Measurements from ENCODE around the gene LAMB1. TPM values are rescaled to one million over a fixed set of nuclear protein-coding genes. Genes with fewer than 3 reads are reported as not detected.

LAMB1 gene
- polyA plus RNA-seq, 1 donor from 2014 or later: 7.6 TPM

DNA sequence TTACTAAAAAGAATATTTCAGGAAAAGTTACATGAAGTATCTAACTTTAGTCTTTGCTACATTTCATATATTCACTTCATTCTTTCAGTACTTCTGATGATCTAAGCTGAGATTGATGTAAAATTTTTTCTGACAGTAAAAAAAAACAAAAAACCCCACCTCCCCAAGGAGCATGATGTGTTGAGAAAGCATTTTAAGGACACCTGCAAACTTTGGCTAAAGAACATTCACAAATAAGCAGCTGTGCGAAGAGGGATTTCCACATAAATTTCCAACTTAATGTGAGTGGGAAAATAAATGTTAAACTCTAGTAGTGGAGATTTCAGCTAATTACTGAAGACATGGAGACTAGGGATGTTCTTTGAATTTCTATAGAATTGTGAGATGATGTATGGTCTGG, 76.5 kb downstream of the LAMB1 start:
- Histone ChIP-seq H3K79me2 (replicated peaks; ENCODE audit: insufficient read depth, low read length) (no peaks in the 10 kb centered on the region), H4K20me1 (ENCODE audit: insufficient read depth) (no peaks in the 10 kb centered on the region), H3K27me3 (ENCODE audit: insufficient read depth, low read depth, low read length) (no peaks in the 10 kb centered on the region), H3F3A (ENCODE audit: insufficient read depth, low read length, poor library complexity, severe bottlenecking) (no peaks in the 10 kb centered on the region), H3K36me3 (ENCODE audit: insufficient read depth, low read length) (no peaks in the 10 kb centered on the region), H3K4me3 (ENCODE audit: low read length) (no peak overlapping the region), H3K9me3 (ENCODE audit: low read length) (no peaks in the 10 kb centered on the region), H3K9ac (ENCODE audit: low read length) (no peak overlapping the region), H3K27ac (ENCODE audit: low read length) (no peak overlapping the region), H3K9me2 (ENCODE audit: insufficient read depth, low read length) (no peaks in the 10 kb centered on the region), H2AFZ (ENCODE audit: low read depth, low read length) (no peak overlapping the region), H3K4me2 (ENCODE audit: low read length) (no peak overlapping the region)
- no peak for TF ChIP-seq MXI1 (conservative IDR thresholded peaks at IDR 0.05; ENCODE audit: poor library complexity, severe bottlenecking)
- TF ChIP-seq EZH2 (IDR thresholded peaks at IDR 0.05; ENCODE audit: borderline replicate concordance, insufficient read depth, low read length, poor library complexity, severe bottlenecking): no peak
- no peak for TF ChIP-seq SMC3 (conservative IDR thresholded peaks at IDR 0.05; ENCODE audit: poor library complexity)
- no peak for TF ChIP-seq POLR2AphosphoS5 (IDR thresholded peaks at IDR 0.05)
- no peak for TF ChIP-seq EP300 (conservative IDR thresholded peaks at IDR 0.05; ENCODE audit: poor library complexity, severe bottlenecking)
- TF ChIP-seq, protein P1, sequence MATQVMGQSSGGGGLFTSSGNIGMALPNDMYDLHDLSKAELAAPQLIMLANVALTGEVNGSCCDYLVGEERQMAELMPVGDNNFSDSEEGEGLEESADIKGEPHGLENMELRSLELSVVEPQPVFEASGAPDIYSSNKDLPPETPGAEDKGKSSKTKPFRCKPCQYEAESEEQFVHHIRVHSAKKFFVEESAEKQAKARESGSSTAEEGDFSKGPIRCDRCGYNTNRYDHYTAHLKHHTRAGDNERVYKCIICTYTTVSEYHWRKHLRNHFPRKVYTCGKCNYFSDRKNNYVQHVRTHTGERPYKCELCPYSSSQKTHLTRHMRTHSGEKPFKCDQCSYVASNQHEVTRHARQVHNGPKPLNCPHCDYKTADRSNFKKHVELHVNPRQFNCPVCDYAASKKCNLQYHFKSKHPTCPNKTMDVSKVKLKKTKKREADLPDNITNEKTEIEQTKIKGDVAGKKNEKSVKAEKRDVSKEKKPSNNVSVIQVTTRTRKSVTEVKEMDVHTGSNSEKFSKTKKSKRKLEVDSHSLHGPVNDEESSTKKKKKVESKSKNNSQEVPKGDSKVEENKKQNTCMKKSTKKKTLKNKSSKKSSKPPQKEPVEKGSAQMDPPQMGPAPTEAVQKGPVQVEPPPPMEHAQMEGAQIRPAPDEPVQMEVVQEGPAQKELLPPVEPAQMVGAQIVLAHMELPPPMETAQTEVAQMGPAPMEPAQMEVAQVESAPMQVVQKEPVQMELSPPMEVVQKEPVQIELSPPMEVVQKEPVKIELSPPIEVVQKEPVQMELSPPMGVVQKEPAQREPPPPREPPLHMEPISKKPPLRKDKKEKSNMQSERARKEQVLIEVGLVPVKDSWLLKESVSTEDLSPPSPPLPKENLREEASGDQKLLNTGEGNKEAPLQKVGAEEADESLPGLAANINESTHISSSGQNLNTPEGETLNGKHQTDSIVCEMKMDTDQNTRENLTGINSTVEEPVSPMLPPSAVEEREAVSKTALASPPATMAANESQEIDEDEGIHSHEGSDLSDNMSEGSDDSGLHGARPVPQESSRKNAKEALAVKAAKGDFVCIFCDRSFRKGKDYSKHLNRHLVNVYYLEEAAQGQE (IDR thresholded peaks at IDR 0.05; ENCODE audit: borderline replicate concordance): no peak
- no peak for TF ChIP-seq TAF1 (IDR thresholded peaks at IDR 0.05; ENCODE audit: low read depth)
- TF ChIP-seq, protein P2, sequence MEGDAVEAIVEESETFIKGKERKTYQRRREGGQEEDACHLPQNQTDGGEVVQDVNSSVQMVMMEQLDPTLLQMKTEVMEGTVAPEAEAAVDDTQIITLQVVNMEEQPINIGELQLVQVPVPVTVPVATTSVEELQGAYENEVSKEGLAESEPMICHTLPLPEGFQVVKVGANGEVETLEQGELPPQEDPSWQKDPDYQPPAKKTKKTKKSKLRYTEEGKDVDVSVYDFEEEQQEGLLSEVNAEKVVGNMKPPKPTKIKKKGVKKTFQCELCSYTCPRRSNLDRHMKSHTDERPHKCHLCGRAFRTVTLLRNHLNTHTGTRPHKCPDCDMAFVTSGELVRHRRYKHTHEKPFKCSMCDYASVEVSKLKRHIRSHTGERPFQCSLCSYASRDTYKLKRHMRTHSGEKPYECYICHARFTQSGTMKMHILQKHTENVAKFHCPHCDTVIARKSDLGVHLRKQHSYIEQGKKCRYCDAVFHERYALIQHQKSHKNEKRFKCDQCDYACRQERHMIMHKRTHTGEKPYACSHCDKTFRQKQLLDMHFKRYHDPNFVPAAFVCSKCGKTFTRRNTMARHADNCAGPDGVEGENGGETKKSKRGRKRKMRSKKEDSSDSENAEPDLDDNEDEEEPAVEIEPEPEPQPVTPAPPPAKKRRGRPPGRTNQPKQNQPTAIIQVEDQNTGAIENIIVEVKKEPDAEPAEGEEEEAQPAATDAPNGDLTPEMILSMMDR (IDR thresholded peaks at IDR 0.05; ENCODE audit: poor library complexity, severe bottlenecking): no peak
- no peak for TF ChIP-seq RAD21 (conservative IDR thresholded peaks at IDR 0.05)

DNA sequence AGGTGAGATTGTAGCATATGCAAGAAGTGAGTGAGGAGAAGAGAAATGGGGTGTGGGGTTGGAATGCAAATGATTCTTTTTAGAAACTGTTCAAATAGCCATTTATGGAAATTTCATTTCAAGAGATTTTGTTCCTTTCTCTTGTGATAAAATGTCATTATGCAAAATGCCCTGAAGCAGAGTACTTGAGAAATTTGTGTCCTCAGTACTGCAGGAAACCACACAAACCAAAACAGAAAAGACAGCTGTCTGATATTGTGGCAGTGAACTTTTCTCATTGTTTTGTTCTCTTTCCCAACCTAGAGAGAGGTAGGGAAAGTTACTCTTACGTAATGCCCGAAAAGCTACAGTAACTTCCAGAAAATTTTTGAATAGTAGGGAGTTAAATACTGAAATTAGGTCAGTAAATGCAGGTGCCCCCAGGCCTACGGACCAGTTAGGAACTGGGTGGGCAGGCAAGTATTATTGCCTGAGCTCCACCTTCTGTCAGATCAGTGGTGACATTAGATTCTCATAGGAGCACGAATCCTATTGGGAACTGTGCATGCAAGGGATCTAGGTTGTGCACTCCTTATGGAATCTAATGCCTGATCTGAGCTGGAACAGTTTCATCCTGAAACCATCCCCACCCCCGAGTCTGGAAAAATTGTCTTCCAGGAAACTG, 78.0 kb downstream of the LAMB1 start:
- H3K36me3 ChIP-seq (ENCODE audit: insufficient read depth, low read length): no peaks in the 10 kb centered on the region

More for the DNA sequence above, 78.0 kb downstream of the LAMB1 start:
- Histone ChIP-seq H3F3A (ENCODE audit: insufficient read depth, low read length, poor library complexity, severe bottlenecking) (no peaks in the 10 kb centered on the region), H3K79me2 (replicated peaks; ENCODE audit: insufficient read depth, low read length) (no peaks in the 10 kb centered on the region), H4K20me1 (ENCODE audit: insufficient read depth) (no peaks in the 10 kb centered on the region), H3K4me2 (ENCODE audit: low read length) (no peak overlapping the region), H2AFZ (ENCODE audit: low read depth, low read length) (no peak overlapping the region), H3K27me3 (ENCODE audit: insufficient read depth, low read depth, low read length) (no peaks in the 10 kb centered on the region), H3K27ac (ENCODE audit: low read length) (no peak overlapping the region), H3K9me2 (ENCODE audit: insufficient read depth, low read length) (no peaks in the 10 kb centered on the region), H3K9ac (ENCODE audit: low read length) (no peak overlapping the region), H3K9me3 (ENCODE audit: low read length) (no peaks in the 10 kb centered on the region), H3K4me3 (ENCODE audit: low read length) (no peak overlapping the region)
- TF ChIP-seq TAF1 (IDR thresholded peaks at IDR 0.05; ENCODE audit: low read depth) (no peak), EP300 (conservative IDR thresholded peaks at IDR 0.05; ENCODE audit: poor library complexity, severe bottlenecking) (no peak), POLR2AphosphoS5 (IDR thresholded peaks at IDR 0.05) (no peak), SMC3 (conservative IDR thresholded peaks at IDR 0.05; ENCODE audit: poor library complexity) (no peak), MXI1 (conservative IDR thresholded peaks at IDR 0.05; ENCODE audit: poor library complexity, severe bottlenecking) (no peak)
- TF ChIP-seq, protein P2 (IDR thresholded peaks at IDR 0.05; ENCODE audit: poor library complexity, severe bottlenecking): no peak
- TF ChIP-seq, protein P1 (IDR thresholded peaks at IDR 0.05; ENCODE audit: borderline replicate concordance): no peak

All from neural cell (in vitro differentiated cells).